Amygdala (tissue), 56 donors: ENCODE measurements around the gene PLXND1.
"Not testable (repeated sequence)": the region's sequence is repeated elsewhere in the genome, so short reads cannot be mapped to it uniquely, and the experiment has no call there.

Source experiments
- DNase-seq, 56 donors: peaks; one replicate each; lab custom pipeline; 2025; lab: John Stamatoyannopoulos, UW

The PLXND1 gene

DNA sequence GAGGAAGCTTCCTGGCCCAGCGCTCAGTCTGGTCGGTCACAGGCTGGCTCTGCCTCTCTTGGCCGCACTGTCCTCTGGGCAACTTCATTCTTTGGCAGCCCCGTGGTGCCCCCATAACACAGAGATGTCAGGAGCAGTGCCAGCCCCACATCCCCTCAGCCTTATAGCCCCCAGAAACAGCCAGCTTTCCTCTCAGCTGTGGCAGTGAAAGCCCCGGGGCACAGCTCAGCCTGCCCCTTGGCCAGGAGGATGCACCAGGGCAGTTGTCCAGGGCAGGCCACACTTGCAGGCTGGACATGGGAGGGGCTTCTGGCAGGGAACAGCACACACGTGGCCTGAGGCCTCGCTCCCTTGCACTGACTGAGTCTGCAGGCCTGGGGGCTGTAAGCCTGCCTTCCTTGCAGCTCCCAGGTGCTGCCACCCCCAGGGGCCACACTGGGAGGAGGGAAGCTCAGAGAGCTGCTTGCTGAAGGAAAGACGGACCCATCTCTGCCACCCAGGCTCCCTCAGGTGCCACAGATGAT is 88.4 kb downstream of the PLXND1 start:
- peak in 4 of 56 donors; percentile 12 to 17 (median 14) for DNase-seq

DNA sequence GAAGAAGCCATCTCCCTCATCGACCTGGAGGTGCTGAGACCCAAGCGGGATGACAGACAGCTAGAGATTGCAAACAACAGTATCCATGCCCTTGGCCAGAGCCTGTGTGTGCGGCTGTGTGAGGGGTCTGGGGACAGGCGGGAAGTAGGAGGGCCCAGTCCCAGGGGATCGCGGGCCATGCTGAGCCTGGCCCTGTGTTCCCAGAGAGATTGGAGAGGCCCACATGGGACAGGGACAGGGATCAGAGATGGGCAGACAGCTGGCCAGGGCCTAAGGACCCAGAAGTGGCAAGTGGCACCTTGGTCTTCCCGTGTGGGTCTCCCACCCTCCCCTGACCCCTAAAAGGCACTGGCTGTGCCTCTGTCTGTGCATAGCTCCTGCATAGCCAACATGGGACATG is 89.0 kb downstream of the PLXND1 start:
- DNase-seq = no peak

DNA sequence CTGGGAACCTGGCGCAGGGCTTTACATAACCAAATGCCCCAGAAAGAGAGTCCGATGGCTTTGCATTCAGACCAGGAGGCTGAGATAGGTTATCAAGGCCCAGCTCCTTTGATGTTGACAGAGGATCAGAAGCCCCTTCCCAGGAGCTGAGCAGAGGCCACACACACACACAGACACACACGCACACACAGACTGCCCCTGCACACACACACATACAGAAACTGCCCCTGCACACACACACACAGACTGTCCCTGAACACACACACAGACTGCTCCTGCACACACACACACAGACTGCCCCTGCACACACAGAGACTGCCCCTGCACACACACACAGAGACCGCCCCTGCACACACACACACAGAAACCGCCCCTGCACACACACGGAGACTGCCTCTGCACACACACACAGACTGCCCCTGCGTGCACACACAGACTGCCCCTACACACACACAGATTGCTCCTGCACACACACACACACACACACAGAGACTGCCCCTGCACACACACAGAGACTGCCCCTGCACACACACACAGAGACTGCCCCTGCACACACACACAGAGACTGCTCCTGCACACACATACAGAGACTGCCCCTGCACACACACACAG is 90.5 kb downstream of the PLXND1 start:
- not testable (repeated sequence) for DNase-seq

DNA sequence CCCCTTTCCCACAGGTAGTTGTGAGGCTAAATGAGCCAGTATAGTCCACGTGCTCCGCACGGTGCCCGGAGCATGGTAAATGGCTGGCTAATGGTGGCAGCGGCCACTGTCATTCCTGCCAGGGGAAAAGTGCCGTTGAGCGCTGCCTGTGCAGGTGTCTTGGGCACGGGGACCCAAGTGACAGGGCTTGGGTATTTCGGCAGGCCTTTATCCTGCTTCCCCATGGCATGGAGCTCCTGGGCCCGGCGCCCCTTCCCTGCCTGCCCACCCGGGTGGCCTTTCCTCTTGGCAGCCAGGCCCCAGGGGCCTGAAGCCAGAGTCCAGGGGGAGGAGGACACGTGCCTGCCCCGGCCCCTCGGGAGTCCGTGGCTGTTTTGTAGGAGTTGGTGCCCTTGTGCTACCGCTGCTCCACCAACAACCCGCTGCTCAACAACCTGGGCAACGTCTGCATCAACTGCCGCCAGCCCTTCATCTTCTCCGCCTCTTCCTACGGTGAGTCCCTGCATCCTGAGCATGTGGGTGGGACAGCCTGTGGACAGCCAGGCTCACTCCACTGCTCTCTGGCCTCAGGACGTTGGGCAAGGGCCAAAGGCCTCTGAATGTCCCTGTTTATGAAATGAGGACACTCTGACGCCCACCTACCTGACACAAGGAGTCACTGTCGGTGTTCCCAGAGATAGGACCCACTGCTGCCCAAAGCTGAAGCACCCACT is 91.2 kb downstream of the PLXND1 start:
- not testable (repeated sequence) for DNase-seq

DNA sequence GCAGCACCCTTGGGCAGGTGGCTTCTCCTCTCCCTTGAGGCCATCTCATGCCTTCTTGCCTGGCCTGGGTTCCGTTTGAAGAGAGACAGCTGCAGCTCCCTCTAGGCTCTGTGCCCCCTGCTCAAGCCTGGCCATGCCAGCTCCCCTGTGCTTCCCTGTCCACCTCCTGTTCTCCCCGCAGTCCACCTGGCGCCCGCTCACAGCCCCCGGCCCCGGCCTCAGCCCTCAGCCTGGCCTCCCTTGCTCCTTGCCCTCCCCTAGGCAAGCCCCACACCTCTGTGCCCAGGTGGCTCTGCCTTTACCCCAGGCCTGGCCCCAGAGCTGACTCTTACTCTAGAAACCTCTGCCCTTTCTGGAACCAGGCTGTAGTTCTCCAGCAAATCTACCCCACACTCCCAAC is 91.9 kb downstream of the PLXND1 start:
- DNase-seq = no peak

DNA sequence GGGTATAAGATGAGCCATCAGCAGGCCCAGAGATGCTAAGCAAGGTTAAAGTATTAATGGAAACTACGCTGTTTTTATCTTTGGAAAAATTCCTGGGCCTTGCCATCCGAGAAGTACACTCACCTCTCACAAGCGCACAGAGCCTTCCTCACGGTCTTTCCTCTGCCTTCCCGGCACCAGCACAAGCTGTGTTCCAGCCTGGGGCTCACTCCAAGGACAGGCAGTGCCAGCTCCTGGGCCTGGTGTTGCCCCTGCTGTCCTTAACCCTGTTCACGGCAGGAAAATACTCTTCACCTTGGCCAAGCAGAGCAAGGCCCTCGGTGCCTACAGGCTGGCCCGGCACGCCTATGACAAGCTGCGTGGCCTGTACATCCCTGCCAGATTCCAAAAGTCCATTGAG is 92.4 kb downstream of the PLXND1 start:
- DNase-seq = no peak

DNA sequence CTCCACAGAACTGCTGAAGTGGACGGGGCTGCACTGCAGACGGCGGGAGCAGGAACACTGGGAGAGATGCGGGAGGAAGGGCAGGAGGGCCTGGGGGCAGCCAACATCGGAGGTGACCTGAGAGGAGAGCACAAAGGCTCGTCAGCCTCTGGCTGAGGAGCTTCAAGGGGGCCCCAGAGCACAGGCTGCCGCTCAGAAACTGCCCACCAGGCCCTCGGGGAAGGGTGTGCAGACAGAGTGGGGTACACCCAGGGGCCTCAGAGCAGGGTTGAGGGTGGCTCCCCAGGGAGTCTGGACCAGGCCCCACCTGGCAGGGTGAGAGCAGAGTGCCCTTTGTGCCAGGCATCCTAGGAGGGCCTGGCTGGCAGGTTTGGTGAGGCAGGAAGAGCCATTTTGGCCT is 92.8 kb downstream of the PLXND1 start:
- DNase-seq = no peak

DNA sequence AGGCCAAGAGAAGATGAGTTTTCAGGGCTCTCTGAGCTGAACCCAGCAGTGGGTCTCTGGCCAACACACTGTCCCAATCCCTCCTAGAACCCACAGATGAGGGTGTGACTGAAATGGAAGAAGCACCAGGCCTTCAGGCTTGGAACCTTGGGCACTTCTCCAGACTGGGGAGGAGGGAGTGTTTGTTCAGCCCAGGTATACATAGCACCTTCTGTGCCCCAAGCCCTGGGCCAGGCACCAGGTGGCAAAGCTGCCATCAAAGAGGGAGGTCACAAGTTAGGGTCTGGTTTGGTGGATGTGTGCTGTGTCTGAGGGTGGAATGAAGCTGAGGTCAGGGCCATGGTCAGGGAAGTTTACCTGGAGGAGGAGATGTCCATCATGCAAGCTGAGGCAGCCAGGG is 93.9 kb downstream of the PLXND1 start:
- no peak for DNase-seq

DNA sequence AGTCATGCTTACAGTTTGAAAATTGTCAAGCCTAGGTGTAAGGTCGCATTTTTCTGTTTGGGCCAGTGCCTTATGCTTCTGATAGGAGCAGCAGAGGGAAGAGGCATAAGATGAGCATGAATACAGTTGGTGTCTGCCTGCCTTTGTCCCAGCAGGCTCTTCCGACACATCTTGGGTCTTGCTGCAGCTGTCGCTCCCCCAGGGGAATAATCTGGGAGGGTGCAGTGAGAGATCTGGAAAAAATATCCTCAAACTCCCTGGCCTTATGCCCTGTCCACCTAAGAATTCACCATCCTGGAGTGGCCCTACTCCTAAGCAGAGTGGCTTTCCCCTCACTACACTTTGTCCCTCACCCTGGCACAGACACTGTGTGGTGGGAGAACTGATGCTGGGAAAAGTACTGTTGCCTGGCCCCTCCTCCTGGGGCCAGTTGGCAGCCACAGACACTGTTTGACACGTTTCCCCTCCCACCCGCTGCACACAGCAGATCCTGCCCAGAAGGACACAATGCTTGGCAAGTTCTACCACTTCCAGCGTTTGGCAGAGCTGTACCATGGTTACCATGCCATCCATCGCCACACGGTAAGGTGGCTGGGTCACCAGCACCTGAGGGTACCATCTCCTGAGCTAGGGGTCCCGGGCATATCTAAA is 99.2 kb downstream of the PLXND1 start:
- DNase-seq = peak in 43 of 56 donors; percentile 9 to 75 (median 45)

DNA sequence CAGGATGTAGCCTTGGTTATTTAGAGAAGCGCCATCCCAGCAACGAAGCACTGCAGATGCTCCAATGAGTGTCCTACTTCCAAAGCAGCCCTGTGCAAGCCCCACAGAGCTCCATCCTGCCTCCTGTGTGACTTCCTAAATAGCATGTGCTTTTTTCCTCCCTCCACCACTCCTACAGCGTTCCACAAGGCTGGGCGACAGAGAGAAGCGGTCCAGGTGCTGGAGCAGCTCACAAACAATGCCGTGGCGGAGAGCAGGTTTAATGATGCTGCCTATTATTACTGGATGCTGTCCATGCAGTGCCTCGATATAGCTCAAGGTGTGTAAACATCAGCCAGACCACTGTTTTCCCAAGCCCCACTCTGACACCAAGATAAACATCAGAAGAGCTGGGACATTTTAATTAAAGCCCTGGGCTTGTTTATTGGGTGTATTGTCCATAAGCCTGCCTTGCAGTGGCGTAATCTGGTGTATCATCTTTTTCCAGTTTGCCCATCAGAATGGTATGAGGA is 100.2 kb downstream of the PLXND1 start:
- no peak for DNase-seq

DNA sequence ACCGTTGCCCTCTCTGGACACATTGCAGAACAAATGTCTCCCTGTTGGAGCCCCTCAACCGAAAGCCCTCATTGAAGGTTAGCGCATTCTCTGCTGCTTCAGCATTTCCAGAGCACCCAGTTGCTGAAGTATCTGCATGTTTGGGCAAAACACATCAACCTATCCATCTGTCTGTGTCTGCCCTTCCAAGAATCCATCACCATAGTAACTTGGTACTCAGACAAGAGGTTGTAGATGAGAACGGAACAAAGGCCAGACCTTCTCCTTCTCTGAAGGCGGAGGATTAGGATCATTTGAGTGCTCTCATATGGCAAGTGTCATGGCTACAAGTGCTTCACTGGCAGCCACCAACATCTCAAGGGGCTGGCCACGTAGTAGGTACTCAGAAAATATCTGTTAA is 101.1 kb downstream of the PLXND1 start:
- no peak for DNase-seq
